GM12872 (cell line): Measurements from ENCODE around the gene POU6F1.

Source experiments
- TF ChIP-seq, protein P1 (sequence below): IDR thresholded peaks from 3 replicates; pipeline ENCODE4 v1.5.1; 2011; ENCODE audit warnings: low read depth, mild to moderate bottlenecking, low read length, moderate library complexity; ENCODE audit not compliant: insufficient read depth

POU6F1 gene

DNA sequence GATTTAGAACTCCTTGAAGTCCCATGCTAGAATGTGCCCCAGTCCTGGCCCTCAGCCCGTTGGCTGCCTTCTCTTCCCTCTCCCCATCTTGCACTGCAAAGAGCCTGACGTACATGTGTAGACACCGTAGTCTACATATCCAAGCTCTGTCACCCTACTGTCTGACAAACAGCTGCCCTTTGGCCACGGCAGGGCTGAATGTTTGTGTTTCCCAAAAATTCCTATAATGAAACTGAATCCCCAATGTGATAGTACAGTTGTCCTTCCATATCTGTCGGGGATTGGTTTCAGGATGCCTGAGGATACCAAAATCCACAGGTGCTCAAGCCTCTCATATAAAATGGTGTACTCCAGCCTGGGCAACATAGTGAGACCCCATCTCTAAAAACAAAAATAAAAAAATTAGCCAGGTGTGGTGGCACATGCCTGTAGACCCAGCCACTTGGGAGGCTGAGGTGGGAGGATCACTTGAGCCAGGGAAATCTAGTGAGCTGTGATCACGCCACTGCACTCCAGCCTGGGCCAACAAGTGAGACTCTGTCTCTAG is 32.6 kb downstream of the POU6F1 start:
- TF ChIP-seq, protein P1, sequence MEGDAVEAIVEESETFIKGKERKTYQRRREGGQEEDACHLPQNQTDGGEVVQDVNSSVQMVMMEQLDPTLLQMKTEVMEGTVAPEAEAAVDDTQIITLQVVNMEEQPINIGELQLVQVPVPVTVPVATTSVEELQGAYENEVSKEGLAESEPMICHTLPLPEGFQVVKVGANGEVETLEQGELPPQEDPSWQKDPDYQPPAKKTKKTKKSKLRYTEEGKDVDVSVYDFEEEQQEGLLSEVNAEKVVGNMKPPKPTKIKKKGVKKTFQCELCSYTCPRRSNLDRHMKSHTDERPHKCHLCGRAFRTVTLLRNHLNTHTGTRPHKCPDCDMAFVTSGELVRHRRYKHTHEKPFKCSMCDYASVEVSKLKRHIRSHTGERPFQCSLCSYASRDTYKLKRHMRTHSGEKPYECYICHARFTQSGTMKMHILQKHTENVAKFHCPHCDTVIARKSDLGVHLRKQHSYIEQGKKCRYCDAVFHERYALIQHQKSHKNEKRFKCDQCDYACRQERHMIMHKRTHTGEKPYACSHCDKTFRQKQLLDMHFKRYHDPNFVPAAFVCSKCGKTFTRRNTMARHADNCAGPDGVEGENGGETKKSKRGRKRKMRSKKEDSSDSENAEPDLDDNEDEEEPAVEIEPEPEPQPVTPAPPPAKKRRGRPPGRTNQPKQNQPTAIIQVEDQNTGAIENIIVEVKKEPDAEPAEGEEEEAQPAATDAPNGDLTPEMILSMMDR, result no peak

DNA sequence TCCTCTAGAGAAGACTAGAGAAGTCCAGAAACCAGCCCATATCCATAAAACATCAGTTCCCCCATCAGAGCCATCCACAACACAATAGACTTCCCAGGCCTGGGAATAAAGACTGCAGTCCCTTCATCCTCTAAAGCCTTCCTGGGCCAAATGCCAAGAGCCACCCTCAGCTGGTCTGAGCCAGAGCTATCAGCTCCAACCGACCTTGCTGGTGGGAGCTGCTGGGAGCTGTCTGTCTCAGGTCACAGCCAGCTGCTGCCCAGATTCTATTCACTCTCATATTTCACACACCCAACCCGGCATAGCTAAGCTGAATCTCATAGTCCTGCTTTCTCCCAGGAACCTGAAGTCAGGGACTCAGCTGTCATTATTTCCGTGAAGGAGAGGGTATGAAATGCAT is 34.0 kb downstream of the POU6F1 start:
- TF ChIP-seq, protein P1, result no peak

DNA sequence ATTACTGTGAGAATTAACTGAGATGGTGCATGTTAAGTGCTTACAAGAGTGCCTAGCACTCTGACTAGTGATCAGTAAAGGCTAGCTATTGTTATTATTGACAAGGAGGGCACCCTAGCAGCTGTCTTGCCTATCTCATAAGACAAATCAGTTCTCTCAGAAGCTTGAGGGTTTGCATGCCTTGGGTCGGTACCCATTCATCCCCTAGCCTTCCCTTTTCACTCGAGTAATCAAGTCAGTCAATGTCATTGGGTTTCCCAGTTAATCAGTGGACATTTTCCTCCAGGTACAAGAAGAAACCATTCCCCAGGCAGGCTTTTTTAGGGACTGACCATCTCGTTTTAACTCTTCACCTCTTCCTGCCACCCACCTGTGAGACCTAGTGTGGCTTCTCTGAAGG is 34.5 kb downstream of the POU6F1 start:
- TF ChIP-seq, protein P1, result no peak

DNA sequence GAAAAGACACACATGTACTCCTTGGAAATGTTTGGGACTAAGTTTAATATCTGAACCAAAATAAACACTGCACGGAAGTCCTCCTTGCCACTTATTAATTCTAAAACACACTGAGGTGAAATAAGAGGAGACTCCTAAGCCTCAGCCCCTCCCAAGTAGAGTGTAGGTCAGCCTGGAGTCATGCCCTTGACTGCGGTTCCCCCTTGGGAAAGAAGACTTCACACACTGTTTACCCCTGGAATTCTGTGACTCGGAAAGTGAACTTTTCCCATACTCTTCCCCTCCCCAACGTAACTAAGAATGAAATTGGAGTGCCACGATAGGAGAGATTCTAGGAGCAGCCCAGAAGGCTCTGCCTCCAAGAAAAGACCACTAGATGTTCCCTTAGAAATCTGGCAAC is 36.3 kb downstream of the POU6F1 start:
- TF ChIP-seq, protein P1, result no peak

DNA sequence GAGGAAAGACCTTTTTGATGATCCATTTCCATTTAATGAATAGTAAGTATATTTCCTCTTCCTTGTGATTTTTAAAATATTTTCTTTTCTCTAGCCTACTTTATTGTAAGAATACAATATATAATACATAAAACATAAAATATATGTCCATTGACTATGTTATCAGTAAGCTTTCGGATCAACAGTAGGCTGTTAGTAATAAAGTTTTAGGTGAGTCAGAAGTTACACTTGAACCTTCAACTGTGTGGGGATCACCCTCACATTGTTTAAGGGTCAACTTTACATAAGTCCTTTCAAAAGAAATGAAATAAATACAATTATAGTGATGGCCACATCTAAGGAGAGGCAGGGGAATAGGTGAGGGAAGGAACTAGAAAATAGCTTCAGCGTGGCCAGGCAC is 40.0 kb downstream of the POU6F1 start:
- TF ChIP-seq, protein P1, result no peak

DNA sequence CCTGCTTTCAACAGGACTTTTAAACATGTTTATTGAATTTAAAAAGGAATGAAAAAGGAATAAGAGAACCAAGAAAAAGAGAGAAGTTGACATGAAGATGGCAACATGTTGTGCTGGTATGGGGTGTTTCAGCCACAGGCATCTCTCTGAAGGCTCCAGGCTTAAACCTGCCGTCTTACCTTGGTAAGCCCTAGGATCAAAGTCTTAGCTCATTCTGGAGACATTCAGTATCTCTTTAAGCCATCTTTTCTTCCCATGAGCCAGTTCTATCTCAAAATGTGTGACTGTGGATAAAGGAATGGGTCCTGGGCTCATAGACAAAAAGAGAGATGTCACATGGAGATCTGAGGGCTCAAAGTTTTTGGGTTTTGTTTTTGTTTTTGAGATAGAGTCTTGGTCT is 43.4 kb downstream of the POU6F1 start:
- TF ChIP-seq, protein P1, result no peak

DNA sequence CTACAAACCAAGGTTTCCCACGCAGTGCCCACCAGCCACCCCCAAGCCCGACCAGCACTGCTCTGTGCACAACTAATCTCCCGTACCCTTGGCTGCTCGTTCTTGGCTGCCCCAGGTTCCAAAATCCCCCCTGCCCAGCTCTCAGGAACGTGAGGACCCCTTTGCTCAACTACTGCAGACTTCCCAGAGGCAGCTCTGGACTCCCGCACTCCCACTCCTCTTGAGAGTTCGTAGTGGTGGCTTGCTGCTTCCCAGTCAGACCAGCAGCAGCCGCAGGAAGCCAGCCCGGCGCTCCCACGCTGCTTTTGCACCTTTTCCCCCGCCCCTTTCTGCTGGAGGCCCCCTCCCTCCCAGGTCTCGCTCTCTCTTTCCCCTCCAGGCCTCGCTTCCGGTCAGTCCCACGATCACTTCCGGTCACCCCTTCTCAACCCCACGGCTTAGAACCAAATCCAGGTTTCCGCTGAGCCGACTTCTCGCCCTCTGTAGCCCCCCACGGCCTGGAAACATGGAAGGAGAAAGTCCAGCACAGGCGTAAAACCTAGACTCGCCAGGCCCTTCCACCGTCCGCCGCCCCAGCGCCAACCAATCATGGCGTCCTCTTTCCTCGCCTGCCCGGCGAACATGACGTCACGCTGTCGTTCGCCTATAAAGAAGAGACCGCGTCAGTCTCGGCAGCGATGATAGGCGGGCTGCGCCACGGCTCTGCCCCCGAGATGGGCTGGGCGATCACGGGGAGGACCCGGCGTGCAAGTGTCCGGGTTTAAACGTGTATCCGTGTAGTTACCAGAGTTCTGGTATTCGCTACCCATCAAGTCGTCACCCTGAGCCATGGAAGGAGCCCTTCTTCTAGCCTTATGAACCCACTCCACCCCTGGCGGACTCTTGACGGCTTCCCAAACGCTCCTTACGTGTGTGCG is 45.1 kb downstream of the POU6F1 start, which contains the start of gene TFCP2:
Gene TFCP2 (minus strand): TSS at position 621 of the 917 bp plus-strand sequence. CDS start 713 bp downstream, outside the sequence.
- TF ChIP-seq, protein P1, result no peak
